Lower leg skin (tissue), 4 donors: ENCODE measurements around the gene CKS1B. TPM values are rescaled to one million over a fixed set of nuclear protein-coding genes. Genes with fewer than 3 reads are reported as not detected.

Experiments
- DNase-seq, 2 donors: peaks; one replicate each; pipeline ENCODE4 v3.0.0-alpha.2; 2019; ENCODE audit warnings: low spot score in 2 of 2
- H3K4me3 ChIP-seq: fragments of 200-600 bp; sonication (generic); 2 replicates; pipeline ENCODE4 v1.5.1; 2017; ENCODE audit warnings: mild to moderate bottlenecking, low read depth; ENCODE audit not compliant: poor library complexity, severe bottlenecking
- CTCF ChIP-seq, 3 donors: fragments of 450-650 bp; IDR thresholded peaks; one replicate each; pipeline ENCODE4 v1.5.1; 2016; ENCODE audit warnings: antibody characterized with exemption in 3 of 3, mild to moderate bottlenecking in 3 of 3, moderate library complexity in 2 of 3
- POLR2A ChIP-seq, 2 donors: fragments of 450-650 bp; IDR thresholded peaks; one replicate each; pipeline ENCODE4 v1.6.1; 2016 to 2017; ENCODE audit warnings: antibody characterized with exemption in 2 of 2, mild to moderate bottlenecking in 1 of 2, moderate library complexity in 1 of 2
- WGBS, 2 donors: methylation state at CpG; one replicate each; pipeline ENCODE4 v1.1.5; 2018; 5-methylcytosine and 5-hydroxymethylcytosine counted together
- intact Hi-C: fragments of 100-400 bp; cut with DNase I; formaldehyde crosslinking; loops from one replicate; pipeline ENCODE4 v1.15.0; 2023; ENCODE audit warnings: low total_unique reads
- total RNA-seq, 4 donors: library from RNA; depleted of rRNA; stranded (reverse); fragments of >200 nt; gene quantifications; one replicate each; pipeline ENCODE4 v1.1.0, GENCODE V29; 2016

Gene CKS1B
- total RNA-seq, 4 donors from 2014 or later, result 40.0 to 58.7 (median 45.3) TPM

- no peak for DNase-seq
- no peak overlapping the region for H3K4me3 ChIP-seq
- WGBS, 2 donors, result 55 to 58% methylated on average over 11 of the region's 11 CpGs
- intact Hi-C loops, result loop anchor here (10.0 kb wide), 1 partner anchor 55 kb away; the partner anchor contains the start of gene PYGO2
- TF ChIP-seq POLR2A (IDR thresholded peaks at IDR 0.05) (no peak), CTCF (IDR thresholded peaks at IDR 0.05) (no peak)
These were observed 45.1 kb downstream of the CKS1B start for GRCh38 chr1:155019377-155020245.

- DNase-seq, result no peak
- intact Hi-C loops, result no loop called here
- TF ChIP-seq POLR2A (IDR thresholded peaks at IDR 0.05) (no peak), CTCF (IDR thresholded peaks at IDR 0.05) (no peak)
- no peak overlapping the region for H3K4me3 ChIP-seq
- 69 to 78% methylated on average over 8 of the region's 8 CpGs for WGBS, 2 donors
These were observed 47.9 kb downstream of the CKS1B start for GRCh38 chr1:155022136-155022926.

GRCh38 chr1:155022927-155023236 is 48.4 kb downstream of the CKS1B start:
- TF ChIP-seq POLR2A (IDR thresholded peaks at IDR 0.05) (no peak), CTCF (IDR thresholded peaks at IDR 0.05) (no peak)
- H3K4me3 ChIP-seq, result no peak overlapping the region
- intact Hi-C loops, result no loop called here
- WGBS, 2 donors, result 46 to 47% methylated on average over 4 of the region's 4 CpGs
- no peak for DNase-seq

GRCh38 chr1:155023627-155024026 is 49.1 kb downstream of the CKS1B start:
- H3K4me3 ChIP-seq, result no peak overlapping the region
- intact Hi-C loops, result no loop called here
- TF ChIP-seq CTCF (IDR thresholded peaks at IDR 0.05) (no peak), POLR2A (IDR thresholded peaks at IDR 0.05) (no peak)
- whole genome bisulfite sequencing, 2 donors, result 71 to 78% methylated on average over 5 of the region's 5 CpGs
- no peak for DNase-seq

GRCh38 chr1:155024315-155024714 is 49.8 kb downstream of the CKS1B start:
- 92% methylated on average over 9 of the region's 9 CpGs for WGBS, 2 donors
- TF ChIP-seq POLR2A (IDR thresholded peaks at IDR 0.05) (no peak), CTCF (IDR thresholded peaks at IDR 0.05) (no peak)
- no peak for DNase-seq
- no peak overlapping the region for H3K4me3 ChIP-seq
- intact Hi-C loops, result no loop called here
